HG03108 (cell line): ENCODE data around the gene AUTS2.
"Not testable (repeated sequence)": the region's sequence is repeated elsewhere in the genome, so short reads cannot be mapped to it uniquely, and the experiment has no call there.

Experiments used
- ATAC-seq: cut with Tn5 transposase; IDR thresholded peaks from one replicate; pipeline ENCODE4 v1.9.1; 2021; ENCODE audit warnings: moderate library complexity; ENCODE audit not compliant: unreplicated experiment

The AUTS2 gene

DNA sequence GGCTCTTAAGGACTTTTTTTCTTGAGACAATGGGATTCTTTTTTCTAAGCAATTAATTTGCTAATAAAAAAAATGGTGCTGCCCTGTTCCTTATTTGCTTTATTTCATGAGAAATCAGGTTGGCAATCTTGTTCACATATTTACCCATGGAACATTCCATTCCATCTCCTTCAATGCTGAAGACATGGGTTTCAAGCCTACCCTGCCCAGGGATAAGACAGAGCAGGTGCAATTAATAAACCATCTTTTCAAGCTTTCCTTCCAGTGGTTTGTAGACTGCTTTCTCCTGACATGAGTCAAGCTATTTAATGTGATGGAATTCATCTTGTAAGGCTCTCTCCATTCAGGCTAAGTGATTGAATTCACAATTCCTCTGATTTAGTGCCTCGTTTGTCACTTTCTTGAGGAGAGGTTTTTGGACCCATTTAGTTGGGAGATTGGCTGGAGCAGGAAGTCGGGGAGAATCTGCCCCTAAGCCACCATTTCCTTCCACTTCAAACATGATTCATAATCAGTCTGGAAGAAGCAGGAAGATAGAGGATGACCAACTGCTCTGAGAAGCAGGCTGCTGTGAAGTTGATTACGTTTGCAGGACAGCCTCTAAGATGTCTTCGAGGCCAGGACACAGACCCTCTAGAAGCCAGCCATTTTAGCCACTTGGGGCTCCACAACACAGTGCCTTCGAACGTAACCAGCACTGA is 981.3 kb downstream of the AUTS2 start:
- no peak for ATAC-seq

DNA sequence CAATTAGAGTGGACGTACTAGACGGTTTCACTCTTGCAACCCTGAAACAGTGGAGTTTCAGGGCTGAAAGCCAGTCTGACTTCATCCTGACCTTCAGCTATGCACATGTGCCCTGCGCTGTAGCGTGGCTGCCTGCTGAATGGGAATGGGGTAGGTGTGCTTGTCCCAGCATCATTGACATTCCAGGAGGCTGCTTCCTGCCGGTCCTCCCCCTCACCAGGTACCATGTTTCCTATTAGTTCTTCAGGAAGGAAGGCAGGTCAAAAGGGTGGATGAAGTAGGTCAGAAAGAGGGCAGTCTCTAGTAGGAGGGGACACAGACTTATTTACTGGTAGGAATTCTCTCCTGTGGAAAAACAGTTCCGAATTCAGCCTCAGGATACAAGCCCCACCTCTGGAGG is 981.9 kb downstream of the AUTS2 start:
- no peak for ATAC-seq

DNA sequence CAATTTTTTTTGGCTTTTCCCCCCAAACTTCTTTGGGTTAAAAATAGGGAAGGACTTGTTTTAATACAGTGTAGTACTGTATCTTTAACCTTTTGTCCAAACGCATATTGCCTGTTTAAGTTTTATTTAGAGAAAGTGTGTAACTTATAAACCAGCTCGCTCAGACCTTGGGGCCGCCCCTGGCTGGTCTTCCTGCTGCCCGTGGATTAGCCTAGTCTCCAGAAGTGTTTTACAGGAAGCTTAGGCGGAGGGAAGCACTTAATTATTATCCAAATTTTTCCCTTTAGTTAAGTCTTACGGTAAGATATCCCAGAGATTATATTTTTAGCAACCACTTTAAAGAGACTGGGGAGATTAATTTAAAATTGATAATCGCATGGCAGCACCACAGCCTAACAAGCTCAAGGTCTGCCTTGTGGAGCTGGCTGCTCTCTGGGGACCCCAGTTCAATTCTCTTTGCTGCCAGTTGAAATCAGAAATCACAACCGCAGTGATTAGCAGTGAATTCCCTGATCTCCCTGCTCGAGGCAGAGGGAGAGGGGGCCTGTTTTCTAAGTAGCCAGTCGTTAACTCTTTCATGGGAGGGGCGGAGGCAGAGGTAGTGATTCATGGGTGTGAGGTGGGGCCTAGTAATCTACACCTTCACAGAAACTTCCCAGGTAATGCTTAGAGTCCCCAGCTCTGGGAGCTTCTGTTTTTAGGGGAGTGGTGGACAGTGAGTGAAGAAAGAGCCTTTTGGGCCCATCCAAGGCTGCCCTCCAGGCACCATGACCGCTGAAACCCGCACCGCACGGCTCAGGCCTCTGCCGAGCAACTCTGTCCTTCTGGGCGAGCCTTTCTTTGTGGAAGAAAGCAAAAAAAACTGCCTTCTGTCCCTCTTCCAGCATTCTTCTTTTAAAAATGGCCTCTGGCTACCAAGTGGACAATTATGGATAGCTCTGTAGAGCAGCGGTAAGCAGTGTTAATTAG is 984.9 kb downstream of the AUTS2 start:
- no peak for ATAC-seq

DNA sequence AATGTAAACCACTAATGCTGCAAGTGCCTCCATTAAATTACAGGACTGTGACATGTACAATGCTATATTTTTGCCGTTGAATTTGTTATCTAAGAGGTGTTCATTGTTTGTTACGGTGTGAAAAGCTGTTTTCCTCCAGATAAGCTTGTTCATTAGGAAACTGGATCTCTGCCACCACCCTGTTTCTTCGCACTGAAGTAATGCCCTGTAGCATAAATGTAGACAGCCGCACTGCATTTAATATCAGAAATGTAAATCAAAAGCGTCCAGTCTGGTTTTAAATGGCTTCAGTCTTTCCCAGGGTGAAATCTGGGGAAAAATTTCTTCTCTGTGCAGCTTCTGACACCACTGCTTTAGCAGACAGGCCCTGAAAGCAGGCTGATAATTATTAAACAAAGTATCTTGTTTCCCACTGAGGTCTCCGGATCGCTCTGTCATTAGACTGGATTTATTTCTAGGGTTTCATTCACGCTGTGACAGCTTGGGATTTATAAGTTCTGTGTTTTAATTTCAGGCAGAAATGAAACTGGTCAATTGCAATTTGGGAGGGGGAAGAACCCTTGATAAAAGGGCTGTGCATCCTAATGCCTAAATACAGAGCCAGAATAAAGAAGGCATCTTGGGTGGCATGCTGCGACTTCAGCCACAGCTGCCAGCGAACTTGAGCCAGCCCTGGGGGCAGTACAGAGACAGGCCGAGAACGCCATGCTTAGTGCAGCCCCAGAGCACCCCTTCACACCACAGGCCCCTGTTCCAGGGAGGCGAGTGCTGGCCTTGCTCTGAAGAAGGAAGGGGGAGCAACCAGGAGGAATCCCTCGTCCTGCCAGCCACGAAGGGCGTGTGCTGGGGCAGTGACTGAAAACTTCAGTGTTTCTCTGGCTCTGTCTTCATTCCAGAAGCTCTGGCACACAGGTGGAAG is 985.9 kb downstream of the AUTS2 start:
- no peak for ATAC-seq

DNA sequence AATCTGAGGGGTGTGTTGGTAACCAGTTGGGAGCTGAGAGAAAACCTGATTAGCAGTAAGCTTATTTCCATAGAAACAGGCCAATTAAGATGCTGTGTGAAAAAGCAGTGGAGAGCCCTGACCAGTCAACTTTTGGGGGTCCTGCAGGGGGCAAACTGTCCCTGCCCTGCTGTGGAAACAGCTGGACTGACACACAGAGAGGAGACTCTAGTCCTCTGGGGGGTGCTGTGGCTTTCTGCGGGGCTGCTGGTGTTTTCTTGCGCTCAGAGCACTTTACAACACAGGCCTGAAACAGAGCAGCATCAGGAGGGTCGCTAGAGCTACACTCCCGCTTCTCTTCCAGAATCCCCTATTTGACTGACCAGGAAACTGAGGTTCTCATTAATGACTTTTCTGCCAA is 986.8 kb downstream of the AUTS2 start:
- ATAC-seq: no peak

DNA sequence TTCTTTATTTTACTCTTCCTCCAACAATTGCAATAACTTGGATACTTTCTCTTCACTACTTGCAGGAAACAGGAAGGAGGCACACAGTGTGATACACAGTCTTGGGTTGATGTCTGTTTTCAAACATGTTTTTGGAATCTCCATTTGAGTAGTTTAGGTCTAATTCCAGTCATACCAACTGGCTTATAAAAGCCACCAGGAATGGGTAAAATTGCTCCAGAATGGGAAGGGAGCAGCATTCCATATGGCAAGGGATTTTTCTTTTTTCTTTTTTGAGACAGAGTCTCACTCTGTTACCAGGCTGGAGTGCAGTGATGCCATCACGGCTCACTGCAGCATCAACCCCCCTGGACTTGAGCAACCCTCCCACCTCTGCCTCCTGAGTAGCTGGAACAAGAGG is 988.5 kb downstream of the AUTS2 start:
- ATAC-seq: no peak

DNA sequence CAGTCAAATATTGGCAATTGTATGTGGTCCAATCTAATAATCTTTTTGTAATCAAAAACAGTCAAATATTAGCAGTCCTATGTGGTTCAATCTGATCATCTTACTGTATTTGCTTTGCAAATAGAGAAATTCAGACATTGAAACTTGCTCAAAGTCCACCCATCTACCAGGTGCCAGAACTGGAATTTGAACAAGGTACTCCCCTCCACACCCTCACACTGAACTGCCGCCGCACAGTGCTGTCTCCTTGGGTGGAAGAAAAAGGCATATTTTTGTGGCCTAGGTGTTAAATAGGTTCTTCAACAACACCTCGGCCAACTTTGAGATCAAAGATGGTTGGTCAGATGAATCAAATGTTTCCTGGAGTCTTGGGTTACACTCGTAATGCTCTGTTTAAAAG is 989.5 kb downstream of the AUTS2 start:
- ATAC-seq: no peak

DNA sequence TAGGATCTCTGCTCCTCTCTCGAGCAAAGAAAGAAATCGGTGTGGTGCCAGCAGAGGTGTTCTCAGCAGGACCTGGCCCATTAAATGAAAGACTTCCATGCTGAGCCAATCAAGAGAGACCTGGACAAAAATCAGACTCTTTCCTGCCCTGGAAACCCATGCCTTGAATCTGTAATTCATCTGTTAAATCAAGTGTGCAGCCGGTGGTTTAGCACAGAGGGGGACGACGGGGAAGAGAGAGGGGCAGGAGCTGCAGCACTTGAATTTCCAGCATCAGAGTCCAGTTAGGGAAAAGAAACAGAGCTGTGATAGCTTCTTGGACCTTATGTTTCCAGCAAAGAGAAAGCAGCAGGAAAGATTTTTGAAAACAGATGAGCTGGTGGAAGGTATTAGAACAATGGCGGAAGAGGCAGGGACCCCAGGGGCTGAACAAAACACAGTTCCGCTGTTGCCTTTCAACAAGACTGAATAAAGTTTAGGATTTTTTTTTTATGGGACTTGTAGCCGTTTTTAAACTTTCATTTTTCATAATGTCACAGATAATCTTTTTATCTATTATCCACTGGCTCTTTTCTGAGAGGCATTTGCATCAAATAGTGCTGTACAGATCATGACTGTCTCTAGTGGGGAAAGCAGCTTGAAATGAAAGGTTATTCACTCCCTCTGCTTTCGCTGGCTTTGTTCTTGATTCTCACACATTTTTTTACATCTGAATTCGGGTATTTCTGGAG is 990.1 kb downstream of the AUTS2 start:
- ATAC-seq: no peak

DNA sequence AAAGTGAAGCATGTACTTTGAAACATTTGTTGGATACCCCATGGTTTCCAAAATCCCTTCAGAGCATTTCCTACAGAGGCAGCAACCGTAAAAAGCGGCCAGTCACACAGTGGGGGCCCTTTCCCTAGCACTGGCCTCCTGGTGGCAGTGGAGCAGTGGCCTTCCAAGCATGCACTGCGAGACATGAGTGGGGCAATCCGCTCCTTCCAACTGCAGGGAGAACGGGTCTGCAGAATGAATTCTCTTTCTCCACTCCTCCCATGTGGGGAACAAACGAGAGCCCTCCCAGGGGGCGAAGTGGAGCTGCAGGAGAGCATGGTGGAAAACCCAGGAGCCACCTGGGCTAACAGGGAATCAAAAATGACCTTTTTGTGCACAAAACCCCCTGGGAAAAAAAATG is 990.7 kb downstream of the AUTS2 start:
- no peak for ATAC-seq

DNA sequence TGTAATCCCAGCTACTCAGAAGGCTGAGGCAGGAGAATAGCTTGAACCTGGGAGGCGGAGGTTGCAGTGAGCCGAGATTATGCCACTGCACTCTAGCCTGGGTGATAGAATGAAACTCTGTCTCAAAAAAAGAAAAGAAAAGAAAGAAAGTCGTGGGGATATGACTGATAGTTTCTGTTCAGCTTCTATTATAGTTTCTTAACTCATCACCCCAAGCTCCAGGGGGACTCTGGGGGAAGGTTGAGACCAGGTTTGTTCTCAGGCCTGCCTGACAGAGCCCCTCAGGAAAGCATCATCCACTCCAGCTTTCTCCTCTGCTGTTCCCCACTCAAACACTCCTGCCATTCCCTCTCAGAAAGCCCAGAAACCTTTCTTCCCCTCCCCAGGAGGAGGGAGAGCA is 991.3 kb downstream of the AUTS2 start:
- ATAC-seq: no peak

DNA sequence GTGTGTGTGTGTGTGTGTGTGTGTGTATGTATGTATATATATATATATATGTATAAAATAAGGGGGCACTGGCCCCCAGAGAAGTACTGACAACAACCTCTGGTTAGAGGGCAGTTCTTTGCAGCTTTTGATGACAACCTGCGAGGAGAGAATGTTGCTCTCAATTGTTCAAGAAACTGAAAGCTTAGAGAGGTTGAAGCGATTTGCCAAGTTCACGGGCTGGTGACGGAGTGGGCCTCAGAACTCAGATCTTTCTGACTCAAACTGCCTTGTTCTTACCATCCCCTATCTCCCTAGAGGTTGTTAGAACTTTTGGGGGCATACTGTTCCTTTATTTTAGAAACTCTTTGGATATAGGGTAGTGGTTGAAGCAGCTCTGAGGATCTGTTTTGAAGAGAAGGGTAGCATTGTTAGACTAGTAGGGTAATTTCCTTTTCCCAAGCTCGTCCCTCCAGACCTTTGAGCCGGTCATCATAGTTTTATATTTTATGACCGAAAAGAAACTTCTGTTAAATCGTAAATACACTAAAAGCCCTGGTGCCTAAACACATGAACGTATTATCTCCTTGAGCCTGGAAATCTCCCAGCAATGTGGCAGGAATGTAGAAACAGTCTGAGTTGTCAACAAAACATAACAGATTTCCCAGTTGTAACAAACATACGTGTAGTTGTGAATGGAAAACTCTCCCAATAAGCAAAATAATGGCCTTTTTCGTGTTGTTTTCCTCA is 992.0 kb downstream of the AUTS2 start:
- ATAC-seq: no peak

DNA sequence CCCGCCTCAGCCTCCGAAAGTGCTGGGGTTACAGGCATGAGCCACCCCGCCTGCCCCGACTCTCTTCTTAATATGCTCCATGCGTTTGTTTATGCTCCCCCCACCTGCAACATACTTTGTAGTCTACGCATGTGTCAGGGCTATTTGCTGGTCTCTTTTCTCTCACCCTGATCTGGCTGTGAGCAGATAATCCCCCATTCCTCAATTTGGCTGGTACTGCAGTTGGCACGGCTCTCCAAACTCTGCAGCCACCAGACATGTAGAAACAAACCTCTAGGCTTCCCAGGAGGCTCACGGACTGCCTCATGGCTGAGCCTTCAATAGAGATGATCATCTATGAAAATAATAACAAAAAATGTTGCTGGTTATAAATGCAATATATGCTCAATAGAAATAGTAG is 993.4 kb downstream of the AUTS2 start:
- no peak for ATAC-seq

DNA sequence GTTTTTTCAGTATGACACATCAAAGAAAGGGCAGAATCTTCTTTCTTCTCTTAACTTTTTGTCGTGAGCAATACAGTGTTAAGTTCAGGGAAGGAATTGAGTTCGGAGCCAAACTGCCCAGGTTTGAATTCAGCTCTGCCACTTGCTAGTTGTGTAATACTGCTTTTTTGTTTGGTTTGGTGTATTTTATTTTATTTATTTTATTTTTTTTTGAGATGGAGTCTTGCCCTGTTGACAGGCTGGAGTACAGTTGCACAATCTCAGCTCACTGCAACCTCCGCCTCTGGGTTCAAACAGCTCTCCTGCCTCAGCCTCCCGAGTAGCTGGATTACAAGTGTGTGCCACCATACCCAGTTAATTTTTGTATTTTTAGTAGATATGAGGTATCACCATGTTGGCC is 993.9 kb downstream of the AUTS2 start:
- ATAC-seq: no peak

DNA sequence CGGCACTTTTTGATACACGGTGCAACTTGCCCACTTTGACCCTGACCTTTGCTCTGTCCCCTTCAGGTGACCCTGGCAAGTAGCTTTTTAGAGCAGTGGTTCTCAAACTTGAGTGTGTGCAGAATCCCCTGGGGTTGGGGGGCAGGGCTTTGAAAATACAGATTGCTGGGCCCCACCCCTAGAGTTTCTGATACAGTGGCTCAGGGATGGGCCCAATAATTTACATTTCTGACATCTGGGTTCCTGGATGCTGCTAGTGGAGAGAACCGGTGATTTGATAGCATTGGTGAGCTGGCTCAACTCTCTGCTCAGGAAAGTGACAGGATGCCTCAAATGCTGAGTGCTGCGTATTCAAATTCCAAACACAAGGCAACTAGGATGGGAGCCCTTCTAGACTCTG is 995.9 kb downstream of the AUTS2 start:
- ATAC-seq: no peak

DNA sequence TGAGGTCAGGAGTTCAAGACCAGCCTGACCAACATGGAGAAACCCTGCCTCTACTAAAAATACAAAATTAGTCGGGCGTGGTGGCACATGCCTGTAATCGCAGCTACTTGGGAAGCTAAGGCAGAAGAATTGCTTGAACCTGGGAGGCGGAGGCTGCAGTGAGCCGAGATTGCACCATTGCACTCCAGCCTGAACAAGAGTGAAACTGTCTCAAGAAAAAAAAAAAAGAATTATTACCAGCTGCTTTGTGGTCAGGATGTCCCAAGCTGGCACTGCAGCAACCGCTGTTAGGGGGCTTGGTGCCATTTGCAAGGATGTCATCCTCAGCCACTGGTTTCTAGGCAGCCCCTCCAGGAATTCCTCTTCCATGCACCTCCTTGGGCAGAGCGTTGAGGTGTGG is 996.6 kb downstream of the AUTS2 start:
- not testable (repeated sequence) for ATAC-seq

DNA sequence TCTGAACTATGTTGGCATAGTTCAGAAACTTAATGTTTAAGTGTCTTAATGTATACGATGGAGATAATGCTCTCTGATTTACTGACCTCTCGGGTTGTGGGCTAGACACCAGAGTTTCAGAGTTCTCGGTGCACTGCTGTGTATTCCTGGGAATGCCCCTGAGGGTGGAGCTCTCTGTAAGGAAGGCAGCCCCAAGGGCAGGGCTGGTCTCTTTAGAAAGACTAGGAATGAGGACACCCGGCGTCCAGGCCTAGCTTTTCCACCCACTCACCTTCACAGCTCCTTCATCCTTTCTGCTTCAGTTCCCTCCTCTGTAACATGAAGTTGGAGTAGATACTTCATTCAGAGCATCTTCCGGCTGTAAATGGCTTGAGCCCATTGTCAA is 997.1 kb downstream of the AUTS2 start:
- no peak for ATAC-seq

DNA sequence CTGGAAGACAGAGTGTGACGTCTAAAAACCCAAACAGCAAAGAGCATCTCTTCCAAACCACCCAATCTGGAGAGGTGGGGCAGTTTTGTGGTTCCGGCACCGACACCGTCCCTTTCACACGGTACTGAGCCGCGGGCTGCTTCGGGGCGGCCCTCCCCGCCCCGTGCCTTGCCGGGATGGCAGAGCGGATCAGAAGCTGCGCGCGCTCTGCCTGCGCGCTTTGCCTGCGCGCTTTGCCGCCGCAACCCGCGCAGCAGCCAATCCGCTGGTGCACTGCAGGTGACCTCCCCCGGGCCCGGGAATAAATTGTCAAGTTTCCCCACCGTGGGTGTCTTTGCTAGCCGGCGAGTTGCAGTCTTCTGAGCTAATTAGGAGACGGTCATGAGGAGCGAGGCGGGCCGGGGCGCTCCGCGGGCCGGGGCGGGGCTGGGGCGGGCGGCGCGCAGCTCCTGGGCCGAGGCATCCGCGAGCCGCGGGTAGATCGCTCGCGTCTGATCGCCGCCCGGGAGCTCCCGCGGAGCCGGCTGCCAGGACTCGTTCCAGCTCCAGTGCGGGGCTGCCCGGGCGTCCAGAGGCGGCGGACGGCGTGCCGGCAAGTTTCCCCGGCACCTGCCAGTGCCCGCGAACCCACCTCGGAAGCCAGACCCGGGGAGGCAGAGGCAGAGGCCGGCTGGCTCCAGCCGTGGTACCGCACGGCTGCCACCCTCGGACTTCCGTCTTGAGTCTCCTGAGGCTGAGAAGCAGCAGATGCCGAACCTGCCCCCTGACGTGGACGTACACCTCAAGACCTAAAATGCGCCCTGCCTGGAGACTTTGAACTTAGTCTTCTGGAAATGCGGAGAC is 997.7 kb downstream of the AUTS2 start:
- no peak for ATAC-seq

DNA sequence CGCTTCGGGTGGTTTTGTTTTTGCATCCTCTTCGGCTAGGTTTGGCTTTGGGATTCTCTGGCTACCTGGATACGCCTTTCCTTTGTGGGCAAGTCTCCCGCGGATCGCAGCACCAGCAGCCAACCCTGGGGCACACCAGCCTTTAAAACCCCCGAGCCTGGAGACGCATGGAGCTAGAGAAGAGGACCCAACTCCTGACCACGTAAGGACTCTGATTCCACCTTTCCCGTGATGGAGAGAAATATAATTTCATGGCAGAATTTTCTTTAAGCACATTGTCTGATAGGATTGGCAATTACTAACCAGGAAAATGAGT is 998.3 kb downstream of the AUTS2 start:
- no peak for ATAC-seq

DNA sequence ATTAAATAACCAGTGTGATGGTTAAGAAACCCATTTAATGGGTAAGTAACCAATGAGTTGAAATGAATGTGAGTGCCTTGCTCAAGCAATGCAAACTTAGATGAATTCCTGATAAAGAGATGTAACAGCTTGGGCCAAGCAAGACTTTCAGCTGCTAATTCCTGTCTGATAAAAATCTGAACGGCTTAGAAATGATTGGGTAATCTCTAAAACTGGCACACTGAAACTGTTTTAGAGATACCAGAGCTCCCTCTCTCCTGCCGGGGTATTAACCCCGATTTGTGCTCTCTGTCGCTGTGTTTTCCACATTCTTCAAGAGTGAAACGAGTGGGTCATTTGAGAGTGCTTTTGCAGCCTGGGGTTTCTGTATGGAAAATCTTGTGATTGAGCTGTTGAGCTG is 998.8 kb downstream of the AUTS2 start:
- no peak for ATAC-seq
